Measurements from ENCODE around the gene CAVIN3. TPM values are rescaled to one million over a fixed set of nuclear protein-coding genes. Genes with fewer than 3 reads are reported as not detected.

The CAVIN3 gene
- total and polyA plus RNA-seq, 2 of the 4 experiments (the other 2 are of a cell fraction), result 112 to 185 TPM

DNA sequence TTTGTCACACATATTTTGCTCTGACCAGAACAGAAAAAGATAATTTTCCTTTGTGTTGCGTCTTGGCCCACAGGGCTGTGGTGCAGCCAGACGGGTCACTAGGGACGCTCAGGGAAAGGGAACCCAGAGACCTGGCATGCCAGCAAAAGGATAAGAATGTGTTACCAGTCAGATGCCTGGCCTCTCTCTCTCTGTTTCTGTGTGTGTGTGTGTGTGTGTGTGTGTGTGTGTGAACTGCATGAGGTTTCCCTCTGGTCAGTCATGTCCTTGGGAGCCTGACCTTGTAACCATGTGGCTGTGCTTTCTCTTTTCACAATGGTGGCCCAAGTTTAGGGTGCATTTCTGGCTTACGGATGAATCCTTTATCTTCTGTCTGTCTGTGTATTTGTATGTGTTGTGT is 35.3 kb downstream of the CAVIN3 start:
- no peak overlapping the region for H3K23ac ChIP-seq (ENCODE audit: low read depth, low read length)
- H3K9ac ChIP-seq (ENCODE audit: low read depth, low read length), result no peak overlapping the region
- POLR2A ChIA-PET (ENCODE audit: unreplicated experiment), result no interaction called here
- dilution Hi-C loops (cut with HindIII; ENCODE audit: low sequenced_read_pairs, unreplicated experiment) (no loop called here), in situ Hi-C loops (cut with MboI; ENCODE audit: low sequenced_read_pairs) (no loop called here), intact Hi-C loops (cut with micrococcal nuclease) (no loop called here)
- no peaks in the 10 kb centered on the region for H4K20me1 ChIP-seq (ENCODE audit: insufficient read depth, low read length)
- H2AK5ac ChIP-seq (ENCODE audit: low read depth, low read length), result no peak overlapping the region
- H4K8ac ChIP-seq (ENCODE audit: low read depth in 2 of 2, low read length in 2 of 2), result no peak overlapping the region
- no peaks in the 10 kb centered on the region for H3K79me1 ChIP-seq (ENCODE audit: low read depth in 1 of 2, low read length in 2 of 2)
- no peak overlapping the region for H4K5ac ChIP-seq (ENCODE audit: low read depth, low read length)
- no peaks in the 10 kb centered on the region for H3K36me3 ChIP-seq (ENCODE audit: control insufficient read depth, insufficient read depth, low read length)
- no peaks in the 10 kb centered on the region for H3K4me1 ChIP-seq (ENCODE audit: control insufficient read depth, insufficient read depth, low read length)
- DNase-seq, result no peak
- H3K27me3 ChIP-seq (ENCODE audit: control insufficient read depth, insufficient read depth, low read length), result peaks cover 27% of the 10 kb centered on the region
- H3K27ac ChIP-seq (ENCODE audit: insufficient read depth, low read length), result no peak overlapping the region
- 55% methylated on average over 3 of the region's 4 CpGs; no CpG with 5 or more reads in 1 of the 2 experiments for WGBS, 2 experiments (ENCODE audit: extremely low coverage in 2 of 2, insufficient read length in 1 of 2)
- H3K9me3 ChIP-seq (ENCODE audit: control insufficient read depth, insufficient read depth, low read length), result no peaks in the 10 kb centered on the region
- H2BK20ac ChIP-seq (ENCODE audit: low read depth, low read length), result no peak overlapping the region
- no TSS peak for BruUV-seq (replicated peaks)
- no peak overlapping the region for H4K91ac ChIP-seq (ENCODE audit: insufficient read depth, low read depth, low read length)
- no peak for TF ChIP-seq CTCF (conservative IDR thresholded peaks at IDR 0.05; ENCODE audit: low read depth, low read length)
- no peak for TF ChIP-seq MXI1 (IDR thresholded peaks at IDR 0.05; ENCODE audit: borderline replicate concordance, low read depth, low read length)
- no peak for TF ChIP-seq RAD21 (IDR thresholded peaks at IDR 0.05; ENCODE audit: low read length)
- no peak for TF ChIP-seq CEBPB (IDR thresholded peaks at IDR 0.05; ENCODE audit: low read depth, low read length)
- TF ChIP-seq RFX5 (IDR thresholded peaks at IDR 0.05; ENCODE audit: low read depth, low read length), result no peak
- TF ChIP-seq NFE2L2 (IDR thresholded peaks at IDR 0.05; ENCODE audit: low read depth, low read length), result no peak
- TF ChIP-seq, protein P1, sequence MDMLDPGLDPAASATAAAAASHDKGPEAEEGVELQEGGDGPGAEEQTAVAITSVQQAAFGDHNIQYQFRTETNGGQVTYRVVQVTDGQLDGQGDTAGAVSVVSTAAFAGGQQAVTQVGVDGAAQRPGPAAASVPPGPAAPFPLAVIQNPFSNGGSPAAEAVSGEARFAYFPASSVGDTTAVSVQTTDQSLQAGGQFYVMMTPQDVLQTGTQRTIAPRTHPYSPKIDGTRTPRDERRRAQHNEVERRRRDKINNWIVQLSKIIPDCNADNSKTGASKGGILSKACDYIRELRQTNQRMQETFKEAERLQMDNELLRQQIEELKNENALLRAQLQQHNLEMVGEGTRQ (IDR thresholded peaks at IDR 0.05; ENCODE audit: low read depth, low read length), result no peak
- TF ChIP-seq FOS (IDR thresholded peaks at IDR 0.05; ENCODE audit: low read depth, low read length), result no peak
- no peak for TF ChIP-seq CHD1 (IDR thresholded peaks at IDR 0.05; ENCODE audit: low read depth, low read length)
- TF ChIP-seq SMC3 (IDR thresholded peaks at IDR 0.05; ENCODE audit: low read depth, low read length), result no peak
- no peak for TF ChIP-seq ELK1 (IDR thresholded peaks at IDR 0.05; ENCODE audit: borderline replicate concordance, low read depth, low read length)
- TF ChIP-seq MAFK (IDR thresholded peaks at IDR 0.05; ENCODE audit: low read depth, low read length), result no peak
- TF ChIP-seq RCOR1 (IDR thresholded peaks at IDR 0.05; ENCODE audit: insufficient replicate concordance, low read length), result no peak
- no peak for TF ChIP-seq MAZ (IDR thresholded peaks at IDR 0.05; ENCODE audit: borderline replicate concordance, low read depth, low read length)
- no peak for TF ChIP-seq BHLHE40 (IDR thresholded peaks at IDR 0.05; ENCODE audit: low read depth, low read length)
- no peak for TF ChIP-seq POLR2A (IDR thresholded peaks at IDR 0.05; ENCODE audit: low read depth, low read length)
- H3K4me2 ChIP-seq (ENCODE audit: low read depth, low read length), result no peak overlapping the region
- H3K14ac ChIP-seq (replicated peaks; ENCODE audit: low read depth, low read length), result no peak overlapping the region
- H2BK15ac ChIP-seq (ENCODE audit: low read depth, low read length), result no peak overlapping the region
- no peak overlapping the region for H2BK120ac ChIP-seq (ENCODE audit: low read depth, low read length)
- no peak for ATAC-seq (ENCODE audit: low read depth)
- H2AFZ ChIP-seq (replicated peaks; ENCODE audit: low read length, poor library complexity), result no peak overlapping the region
- CTCF ChIA-PET, result interaction anchor here (0.9 kb wide), 1 partner anchor 34 kb away, joined by 4 read pairs; no protein-coding TSS in a partner anchor
- H3K4ac ChIP-seq (ENCODE audit: low read depth, low read length), result no peak overlapping the region
- H3K9me1 ChIP-seq (ENCODE audit: insufficient read depth, low read length), result no peaks in the 10 kb centered on the region
- no peak overlapping the region for H3K4me3 ChIP-seq (ENCODE audit: insufficient read depth, low read depth, low read length)
- H2AK9ac ChIP-seq (replicated peaks; ENCODE audit: low read depth, low read length, poor library complexity), result no peak overlapping the region
- H2BK5ac ChIP-seq (ENCODE audit: low read depth, low read length, poor library complexity, severe bottlenecking), result no peak overlapping the region
- no peak overlapping the region for H3K56ac ChIP-seq (ENCODE audit: extremely low read depth, insufficient read depth, low read length)
- H3K18ac ChIP-seq (ENCODE audit: low read depth, low read length), result no peak overlapping the region
